Hematopoietic multipotent progenitor cell treated with erythropoietin and hydrocortisone succinate and interleukin-3 and kit ligand, for 15 days (in vitro differentiated cells): ENCODE measurements around the gene CD9.
A peak's percentile ranks its signal among the peaks of the same experiment; 100 is the strongest.

Experiments
- DNase-seq: peaks from one replicate; pipeline ENCODE4 v3.0.0-alpha.2; 2015; ENCODE audit warnings: low spot score

Gene CD9

GRCh38 chr12:6275928-6276887 lies 76.0 kb downstream of the CD9 start:
- DNase-seq, result no peak

GRCh38 chr12:6276956-6277620 lies 76.9 kb downstream of the CD9 start:
- no peak for DNase-seq

- DNase-seq, result no peak
Measured at GRCh38 chr12:6277982-6278438, 77.8 kb downstream of the CD9 start.

- DNase-seq, result peak; percentile 87
Measured at GRCh38 chr12:6278439-6279255, 78.4 kb downstream of the CD9 start.

GRCh38 chr12:6279256-6279628 lies 79.0 kb downstream of the CD9 start:
- no peak for DNase-seq

GRCh38 chr12:6279631-6280030 lies 79.4 kb downstream of the CD9 start:
- DNase-seq, result no peak

- no peak for DNase-seq
Measured at GRCh38 chr12:6280053-6280469, 79.9 kb downstream of the CD9 start.

- DNase-seq, result no peak
Measured at GRCh38 chr12:6280672-6281071, 80.5 kb downstream of the CD9 start.

- no peak for DNase-seq
Measured at GRCh38 chr12:6281081-6281809, 81.0 kb downstream of the CD9 start.

GRCh38 chr12:6282453-6282840 lies 82.2 kb downstream of the CD9 start:
- DNase-seq, result no peak

- DNase-seq, result no peak
Measured at GRCh38 chr12:6284273-6284672, 84.1 kb downstream of the CD9 start.

- peak; percentile 72 for DNase-seq
Measured at GRCh38 chr12:6285063-6285477, 84.9 kb downstream of the CD9 start.

GRCh38 chr12:6285532-6286306 lies 85.5 kb downstream of the CD9 start:
- no peak for DNase-seq
